ENCODE measurements around the gene TMX3. TPM values are rescaled to one million over a fixed set of nuclear protein-coding genes. Genes with fewer than 3 reads are reported as not detected.

Gene TMX3
- total RNA-seq, 4 donors from 2014 or later = 13.5 to 146 (median 44.7) TPM

DNA sequence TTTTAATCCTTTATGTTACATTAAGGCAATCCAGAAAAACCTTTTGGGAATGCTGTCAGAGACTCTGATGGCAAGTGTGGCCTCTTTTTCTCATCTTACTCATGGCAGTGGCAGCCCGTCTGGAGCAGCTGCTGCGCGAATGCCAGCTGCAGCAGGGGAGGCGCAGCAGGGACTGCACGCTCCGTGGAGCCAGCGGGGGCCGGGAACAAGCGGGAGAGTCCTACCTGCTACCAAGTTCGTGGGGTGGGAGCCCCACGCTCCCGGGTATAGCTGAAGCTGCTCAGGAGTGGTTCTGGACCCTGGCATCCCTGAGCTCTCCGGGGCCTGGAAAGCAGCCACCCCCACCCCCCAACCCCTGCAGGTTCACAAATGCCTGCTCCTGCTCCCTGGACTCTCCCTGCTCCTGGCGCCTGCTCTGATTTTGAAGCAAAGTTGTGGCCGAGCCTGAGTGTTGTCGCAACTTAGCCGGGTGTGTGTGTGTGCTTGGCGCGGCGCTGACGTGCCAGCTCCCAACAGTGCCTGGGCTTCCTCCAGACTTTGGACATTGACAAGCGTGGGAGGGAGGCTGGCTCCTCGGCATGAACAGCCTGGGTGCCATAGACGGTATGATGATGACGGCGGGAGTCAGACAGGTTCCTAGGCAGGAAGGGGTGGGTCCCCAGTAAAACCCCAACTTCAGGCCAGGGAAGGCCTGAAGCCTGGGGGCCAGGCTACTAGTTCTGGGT lies 21.7 kb downstream of the TMX3 start:
- intact Hi-C loops (cut with DNase I; ENCODE audit: low total_unique reads) = no loop called here
- peaks cover 0 to 31% (median 12%) of the 10 kb centered on the region in 4 donors for H3K36me3 ChIP-seq
- H3K27ac ChIP-seq = no peak overlapping the region
- H3K4me3 ChIP-seq = no peak overlapping the region
- TF ChIP-seq POLR2A (IDR thresholded peaks at IDR 0.05) (no peak), POLR2AphosphoS5 (IDR thresholded peaks at IDR 0.05) (no peak), CTCF (IDR thresholded peaks at IDR 0.05) (no peak), EP300 (IDR thresholded peaks at IDR 0.05; ENCODE audit: low read depth) (no peak)
- WGBS, 2 donors (ENCODE audit: low coverage in 1 of 2) = 95 to 100% methylated on average over 2 to 26 of the region's 26 CpGs
- no peaks in the 10 kb centered on the region for H3K4me1 ChIP-seq
- in situ Hi-C loops (cut with MboI; ENCODE audit: low pct_ligation_motif_present in 1 of 4, low pct_unique_long_range_greater_than_20kb in 1 of 4, low sequenced_read_pairs in 3 of 4) = no loop called here
- H3K27me3 ChIP-seq = no peaks in the 10 kb centered on the region
- no peaks in the 10 kb centered on the region for H3K9me3 ChIP-seq
- no peak for DNase-seq

GRCh38 chr18:68679528-68679927 lies 35.4 kb downstream of the TMX3 start:
- Histone ChIP-seq H3K27ac (no peak overlapping the region), H3K4me3 (no peak overlapping the region), H3K36me3 (peaks cover 0 to 55% (median 26%) of the 10 kb centered on the region in 4 donors), H3K4me1 (peaks cover 0 to 5% (median 0%) of the 10 kb centered on the region in 4 donors), H3K27me3 (no peaks in the 10 kb centered on the region), H3K9me3 (no peaks in the 10 kb centered on the region)
- no peak for DNase-seq
- in situ Hi-C loops (cut with MboI; ENCODE audit: low pct_ligation_motif_present in 1 of 4, low pct_unique_long_range_greater_than_20kb in 1 of 4, low sequenced_read_pairs in 3 of 4) = no loop called here
- WGBS, 2 donors (ENCODE audit: low coverage in 1 of 2) = 89 to 100% methylated on average over 1 of the region's 1 CpG
- intact Hi-C loops (cut with DNase I; ENCODE audit: low total_unique reads) = no loop called here
- no peak for TF ChIP-seq CTCF (IDR thresholded peaks at IDR 0.05)
- peak in 1 of 3 donors; percentile 38 for TF ChIP-seq POLR2AphosphoS5 (IDR thresholded peaks at IDR 0.05)
- TF ChIP-seq POLR2A (IDR thresholded peaks at IDR 0.05) = no peak
- TF ChIP-seq EP300 (IDR thresholded peaks at IDR 0.05; ENCODE audit: low read depth) = no peak

GRCh38 chr18:68676913-68677312 lies 38.0 kb downstream of the TMX3 start:
- TF ChIP-seq CTCF (IDR thresholded peaks at IDR 0.05) (no peak), POLR2AphosphoS5 (IDR thresholded peaks at IDR 0.05) (no peak), EP300 (IDR thresholded peaks at IDR 0.05; ENCODE audit: low read depth) (no peak), POLR2A (IDR thresholded peaks at IDR 0.05) (no peak)
- H3K9me3 ChIP-seq = no peaks in the 10 kb centered on the region
- H3K27ac ChIP-seq = no peak overlapping the region
- WGBS, 2 donors (ENCODE audit: low coverage in 1 of 2) = 36 to 55% methylated on average over 2 of the region's 2 CpGs
- peaks cover 0 to 37% (median 18%) of the 10 kb centered on the region in 4 donors for H3K36me3 ChIP-seq
- intact Hi-C loops (cut with DNase I; ENCODE audit: low total_unique reads) (no loop called here), in situ Hi-C loops (cut with MboI; ENCODE audit: low pct_ligation_motif_present in 1 of 4, low pct_unique_long_range_greater_than_20kb in 1 of 4, low sequenced_read_pairs in 3 of 4) (no loop called here)
- no peaks in the 10 kb centered on the region for H3K27me3 ChIP-seq
- no peak for DNase-seq
- H3K4me3 ChIP-seq = no peak overlapping the region
- peaks cover 0 to 5% (median 0%) of the 10 kb centered on the region in 4 donors for H3K4me1 ChIP-seq

GRCh38 chr18:68667121-68667520 lies 47.8 kb downstream of the TMX3 start:
- H3K27ac ChIP-seq = no peak overlapping the region
- DNase-seq = no peak
- TF ChIP-seq EP300 (IDR thresholded peaks at IDR 0.05; ENCODE audit: low read depth) (no peak), POLR2AphosphoS5 (IDR thresholded peaks at IDR 0.05) (peak in 1 of 3 donors; percentile 14), CTCF (IDR thresholded peaks at IDR 0.05) (no peak), POLR2A (IDR thresholded peaks at IDR 0.05) (no peak)
- in situ Hi-C loops (cut with MboI; ENCODE audit: low pct_ligation_motif_present in 1 of 4, low pct_unique_long_range_greater_than_20kb in 1 of 4, low sequenced_read_pairs in 3 of 4) = loop anchor here in 2 of 4 donors (10.0 to 25.0 kb wide), 2 partner anchors 1452 to 1455 kb away; no protein-coding TSS in a partner anchor
- H3K4me3 ChIP-seq = no peak overlapping the region
- no peaks in the 10 kb centered on the region for H3K4me1 ChIP-seq
- H3K27me3 ChIP-seq = no peaks in the 10 kb centered on the region
- no peaks in the 10 kb centered on the region for H3K9me3 ChIP-seq
- intact Hi-C loops (cut with DNase I; ENCODE audit: low total_unique reads) = loop anchor here (10.0 kb wide), 1 partner anchor 1452 kb away; no protein-coding TSS in a partner anchor
- WGBS, 2 donors (ENCODE audit: low coverage in 1 of 2) = 59 to 64% methylated on average over 5 of the region's 5 CpGs
- no peaks in the 10 kb centered on the region for H3K36me3 ChIP-seq

Measured in transverse colon (tissue), 4 donors.